GM18873 (cell line): ENCODE data around the gene RASIP1.

ENCODE experiments used
- ATAC-seq: cut with Tn5 transposase; IDR thresholded peaks from one replicate; pipeline ENCODE4 v1.9.1; 2021; ENCODE audit warnings: mild to moderate bottlenecking, moderate library complexity, moderate number of reproducible peaks; ENCODE audit not compliant: unreplicated experiment, low FRiP score

RASIP1 gene

DNA sequence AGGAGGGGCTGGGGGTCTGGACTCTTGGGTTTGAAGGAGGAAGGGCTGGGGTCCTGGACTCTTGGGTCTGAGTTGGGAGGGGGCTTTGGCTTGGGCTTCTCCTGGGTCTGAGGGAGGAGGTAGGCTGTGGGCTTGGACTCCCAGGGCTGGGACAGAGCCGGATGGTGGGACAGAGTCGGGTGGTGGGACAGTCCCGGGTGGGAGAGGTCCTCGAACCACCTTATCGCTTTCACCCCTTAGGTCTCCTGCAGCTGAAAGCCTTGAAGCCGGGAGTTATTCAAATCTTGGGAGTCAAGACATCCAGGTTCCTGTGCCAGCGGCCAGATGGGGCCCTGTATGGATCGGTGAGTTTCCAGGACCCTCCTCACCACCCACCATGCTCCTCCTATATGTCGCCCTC lies 16.3 kb upstream of the RASIP1 start:
- ATAC-seq = no peak

GRCh38 chr19:48756212-48756611 lies 15.8 kb upstream of the RASIP1 start:
- no peak for ATAC-seq

DNA sequence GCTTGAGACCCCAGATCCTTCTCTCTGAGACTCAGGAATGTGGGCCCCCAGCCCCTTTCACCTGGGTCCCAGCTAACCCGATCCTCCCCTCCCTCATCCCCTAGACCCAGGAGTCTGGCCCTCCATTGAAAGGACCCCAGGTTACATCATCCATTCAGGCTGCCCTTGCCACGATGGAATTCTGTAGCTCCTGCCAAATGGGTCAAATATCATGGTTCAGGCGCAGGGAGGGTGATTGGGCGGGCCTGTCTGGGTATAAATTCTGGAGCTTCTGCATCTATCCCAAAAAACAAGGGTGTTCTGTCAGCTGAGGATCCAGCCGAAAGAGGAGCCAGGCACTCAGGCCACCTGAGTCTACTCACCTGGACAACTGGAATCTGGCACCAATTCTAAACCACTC lies 15.4 kb upstream of the RASIP1 start:
- no peak for ATAC-seq

GRCh38 chr19:48755084-48755641 lies 14.8 kb upstream of the RASIP1 start, which contains the start of gene FGF21:
FGF21 (plus strand) TSS chr19:48755524; CDS start chr19:48756237, 713 bp downstream.
- no peak for ATAC-seq

DNA sequence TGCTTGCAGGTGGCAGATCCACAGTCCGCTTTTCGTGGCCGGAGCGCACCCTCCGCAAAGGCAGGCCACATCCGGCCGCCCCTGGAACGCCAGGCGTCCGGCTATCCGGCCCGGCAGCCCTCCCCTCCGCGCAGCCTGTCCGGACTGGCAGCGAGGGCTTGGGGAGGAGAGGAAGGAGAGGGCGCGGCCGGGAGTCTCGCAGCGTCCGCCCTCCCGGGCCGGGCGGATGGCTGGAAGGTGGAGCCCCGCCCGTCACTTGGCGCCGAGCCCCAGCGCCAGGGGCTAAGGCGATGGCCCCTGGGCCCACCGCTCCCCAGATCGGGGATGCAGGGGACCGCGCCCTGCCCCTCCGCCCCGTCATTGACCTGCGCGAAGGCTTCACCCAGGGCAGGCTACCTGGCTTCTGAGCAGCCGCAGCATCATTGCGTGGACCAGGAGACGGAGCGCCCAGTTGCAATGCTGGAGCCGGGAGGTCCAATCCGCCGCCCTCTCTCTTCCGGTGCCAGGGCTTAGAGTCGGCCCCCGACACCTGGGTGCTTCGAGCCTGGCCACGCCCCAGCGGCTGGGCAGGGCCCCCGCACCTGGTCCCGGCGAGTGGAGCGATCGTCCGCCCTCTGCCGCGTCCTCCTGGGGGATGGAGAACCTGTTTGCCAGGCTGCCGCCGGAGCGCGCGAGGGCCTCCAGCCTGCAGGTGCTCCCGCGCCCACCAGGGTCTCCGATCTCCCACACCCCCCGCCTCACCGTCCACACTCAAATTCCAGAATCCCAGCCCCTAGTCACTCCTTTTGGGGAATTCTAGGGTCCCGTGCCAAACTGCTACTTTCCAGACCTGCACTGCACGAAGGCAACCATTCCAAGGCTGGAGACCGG lies 12.3 kb upstream of the RASIP1 start, which contains the start of gene FUT1:
FUT1 (minus strand) TSS at position 146 of the 870 bp plus-strand sequence. CDS start 1,360 bp downstream, outside the sequence.
- ATAC-seq = no peak

DNA sequence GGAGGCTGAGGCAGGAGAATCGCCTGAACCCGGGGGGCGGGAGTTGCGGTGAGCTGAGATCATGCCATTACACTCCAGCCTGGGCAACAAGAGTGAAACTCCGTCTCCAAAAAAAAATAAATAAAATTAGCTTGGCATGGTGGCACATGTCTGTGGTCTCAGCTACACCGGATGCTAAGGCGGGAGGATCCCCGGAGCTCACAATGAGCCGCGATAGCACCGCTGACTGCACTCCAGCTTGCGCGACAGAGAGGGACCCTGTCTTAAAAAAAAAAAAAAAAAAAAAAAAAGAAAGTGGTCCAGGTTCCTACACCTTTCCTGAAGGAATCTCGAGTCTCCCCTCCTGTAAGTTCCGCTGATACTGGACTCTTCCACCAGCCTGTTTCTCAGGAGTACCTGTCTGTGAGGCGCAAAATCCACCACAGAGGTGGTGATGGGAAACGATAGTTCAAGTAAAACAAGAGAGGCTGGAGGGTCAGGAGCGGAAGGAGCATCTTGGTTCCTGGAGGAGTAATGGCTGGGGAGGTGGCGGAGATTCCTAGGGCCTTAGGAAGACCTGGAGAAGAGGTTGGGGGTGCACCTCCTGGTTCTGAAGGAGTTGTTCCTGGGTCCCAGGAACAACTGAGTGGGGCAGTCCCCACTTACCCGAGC lies 11.6 kb upstream of the RASIP1 start:
- ATAC-seq = no peak

DNA sequence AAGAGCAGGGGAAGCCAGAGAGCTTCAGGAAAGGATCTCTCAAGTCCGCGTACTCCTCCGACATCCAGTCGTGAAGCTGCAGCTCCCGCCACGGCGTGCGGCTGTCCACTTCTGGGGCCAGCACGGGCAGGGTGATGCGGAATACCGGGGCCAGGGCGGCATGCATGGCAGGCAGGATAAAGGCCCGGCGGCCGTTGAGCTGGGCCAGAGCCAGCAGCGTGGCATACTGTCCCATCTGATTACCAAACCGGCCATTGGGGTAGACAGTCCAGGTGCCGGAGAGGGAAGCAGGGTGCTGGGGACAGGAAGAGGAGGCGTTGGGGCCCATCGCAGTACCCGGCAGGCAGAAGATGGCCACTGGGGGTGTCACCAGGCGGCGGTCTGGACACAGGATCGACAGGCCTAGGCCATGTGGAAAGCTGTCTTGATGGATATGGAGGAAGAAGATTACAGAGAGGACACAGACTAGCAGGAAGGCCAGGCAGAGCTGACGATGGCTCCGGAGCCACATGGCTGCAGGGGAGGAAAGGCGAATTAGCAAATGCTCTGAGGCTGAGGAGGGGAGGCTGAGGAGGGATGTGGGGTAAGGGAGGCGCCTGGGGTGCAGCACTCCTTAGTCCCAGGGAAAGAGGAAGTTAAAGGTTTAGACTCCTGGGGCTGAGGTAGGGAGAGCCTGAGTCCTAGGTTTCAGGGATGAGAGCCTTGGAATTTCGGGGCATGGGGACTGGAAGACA lies 10.5 kb upstream of the RASIP1 start:
- ATAC-seq = no peak

- no peak for ATAC-seq
Measured at GRCh38 chr19:48750351-48750750, 9.9 kb upstream of the RASIP1 start.

DNA sequence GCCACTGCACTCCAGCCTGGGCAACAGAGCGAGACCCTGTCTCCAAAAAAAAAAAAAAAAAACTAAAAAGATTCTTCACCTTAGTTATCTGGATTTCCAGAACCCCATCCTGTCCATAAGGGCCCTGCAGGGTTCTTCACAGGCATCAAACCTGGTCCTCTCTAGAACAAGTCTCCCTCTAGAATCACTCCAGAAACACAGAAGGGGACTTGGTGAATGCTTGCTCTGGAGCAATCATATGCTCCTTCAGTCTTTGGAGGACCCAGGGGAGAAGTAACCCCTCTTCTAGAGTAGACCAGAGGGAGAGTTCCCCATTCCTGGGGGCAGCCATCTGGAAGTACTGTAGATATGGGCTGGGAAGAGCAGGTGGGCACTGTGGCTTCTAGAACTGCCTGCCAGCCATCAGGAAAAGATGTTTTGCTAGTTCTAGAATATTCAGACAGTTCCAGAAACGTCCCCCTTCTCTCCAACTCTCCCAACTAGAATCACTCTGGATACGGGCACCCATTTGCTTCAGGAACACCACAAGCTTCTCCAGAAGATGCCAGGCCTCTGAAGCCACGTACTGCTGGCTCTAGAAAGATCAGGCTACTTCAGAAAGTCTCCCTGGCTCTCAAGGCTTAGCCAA lies 9.3 kb upstream of the RASIP1 start:
- ATAC-seq = no peak

DNA sequence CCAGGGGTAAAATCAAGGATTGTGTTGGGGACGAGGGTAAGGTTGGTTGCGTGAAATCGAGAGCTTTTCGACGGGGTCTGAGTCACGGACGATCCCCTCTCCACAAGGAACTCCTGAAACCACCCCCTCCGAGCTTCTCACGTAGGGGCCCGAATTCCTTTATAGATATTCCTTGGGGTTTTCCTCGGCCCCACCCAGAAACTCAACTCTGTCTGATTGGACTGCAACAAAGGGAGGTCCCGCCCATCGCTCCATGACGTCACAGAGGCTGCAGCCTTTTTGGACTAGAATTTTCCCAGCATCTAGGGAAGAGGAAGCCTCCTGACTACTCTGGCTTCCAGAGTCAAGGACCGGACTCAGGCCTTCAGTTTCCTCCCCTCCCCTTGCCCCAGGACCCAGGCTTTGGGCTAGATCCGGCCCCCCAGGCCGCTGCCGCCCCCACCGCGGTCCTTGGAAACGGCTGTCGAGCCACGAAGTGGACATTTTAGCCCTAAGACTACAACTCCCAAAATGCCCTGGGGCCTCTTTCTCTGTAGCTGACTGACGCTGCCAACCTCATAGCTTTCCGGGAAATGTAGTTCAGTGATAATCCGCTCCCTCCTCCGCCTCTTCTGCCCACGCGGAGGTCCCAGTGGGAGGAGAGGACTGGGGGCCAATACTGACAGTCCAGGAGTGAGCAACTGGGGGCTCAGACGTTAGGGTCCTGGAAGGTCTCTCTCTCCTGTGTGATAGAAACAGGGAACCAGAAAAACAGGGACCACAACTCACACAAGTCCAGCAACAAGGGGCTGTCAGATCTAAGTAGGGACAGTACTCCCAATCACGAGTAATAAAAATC lies 6.5 kb upstream of the RASIP1 start, which contains the start of gene IZUMO1:
IZUMO1 (minus strand) TSS at position 172 of the 838 bp plus-strand sequence. CDS start 1,050 bp downstream, outside the sequence.
- ATAC-seq = no peak

DNA sequence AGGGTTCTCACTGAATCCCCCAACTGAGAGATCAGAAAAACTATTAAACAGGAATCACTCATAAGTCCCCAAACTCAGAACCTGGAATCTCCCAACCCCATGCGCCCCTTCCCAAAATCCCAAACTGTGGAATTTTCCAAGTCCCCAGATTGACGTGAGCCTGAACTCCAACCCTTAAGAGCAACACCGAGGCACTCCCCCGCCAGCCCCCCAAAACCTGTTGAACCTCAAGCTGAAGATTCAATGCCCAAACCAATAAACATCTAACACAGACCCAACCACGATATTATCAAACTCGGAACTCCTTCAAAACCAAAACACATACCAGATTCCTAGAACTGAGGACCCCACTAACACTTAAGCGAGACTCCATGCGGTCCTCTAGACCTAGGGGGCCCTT lies 5.7 kb upstream of the RASIP1 start:
- ATAC-seq = no peak

GRCh38 chr19:48745208-48745995 lies 5.0 kb upstream of the RASIP1 start:
- no peak for ATAC-seq

GRCh38 chr19:48742096-48742495 lies 1.7 kb upstream of the RASIP1 start:
- no peak for ATAC-seq

DNA sequence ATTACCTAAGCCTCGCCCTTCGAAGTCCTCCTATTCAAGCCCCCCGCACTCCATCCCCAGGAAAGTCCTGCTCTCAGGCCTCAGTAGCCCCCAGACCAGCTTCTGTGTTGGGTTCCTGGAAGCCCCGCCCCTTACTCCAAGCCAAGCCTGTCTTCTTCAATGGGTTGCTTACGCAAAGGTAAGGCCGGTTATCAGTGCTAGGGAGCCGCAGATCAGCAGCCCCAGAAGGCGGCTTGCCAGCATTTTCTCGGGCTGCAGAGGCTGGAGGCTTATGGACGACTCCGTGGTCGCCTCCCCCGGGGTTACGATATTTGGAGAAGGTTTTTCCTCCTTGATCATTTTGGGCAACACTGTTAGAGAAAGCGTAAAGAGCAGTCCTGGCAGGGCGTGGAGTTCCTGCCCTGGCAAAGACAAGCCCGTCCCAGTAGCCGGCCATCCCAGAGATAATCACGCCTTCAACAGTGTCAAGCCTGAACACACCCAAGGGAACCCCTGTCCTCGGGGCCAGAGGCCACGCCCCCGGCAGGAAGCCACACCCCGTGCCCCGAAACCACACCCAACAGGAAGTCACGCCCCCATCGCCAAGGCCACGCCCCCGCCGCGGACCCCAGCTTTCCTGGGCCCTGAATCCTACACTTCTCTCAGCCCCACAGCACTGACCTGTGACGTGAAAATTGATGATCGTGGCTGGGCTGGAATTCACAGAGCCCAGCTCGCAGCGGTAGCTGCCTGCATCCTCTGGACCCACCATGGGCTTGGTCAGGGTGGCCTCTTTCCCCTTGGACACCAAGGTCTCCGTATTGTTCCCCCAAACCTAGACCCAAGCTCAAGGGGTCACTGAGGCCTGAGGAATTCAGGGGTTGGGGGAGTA lies 954 bp upstream of the RASIP1 start:
- ATAC-seq = no peak

GRCh38 chr19:48739404-48740163 lies 826 bp downstream of the RASIP1 start:
- ATAC-seq = no peak

- ATAC-seq = no peak
Measured at GRCh38 chr19:48738557-48739403, 1.6 kb downstream of the RASIP1 start.
